Measurements from ENCODE around the gene NUBPL. TPM values are rescaled to one million over a fixed set of nuclear protein-coding genes. Genes with fewer than 3 reads are reported as not detected.
"Not testable (repeated sequence)": the region's sequence is repeated elsewhere in the genome, so short reads cannot be mapped to it uniquely, and the experiment has no call there.

Gene NUBPL
- total RNA-seq, 1 donor from 2014 or later, result 6.3 TPM

GRCh38 chr14:31703056-31703455 is 141.9 kb downstream of the NUBPL start:
- no peak for TF ChIP-seq CTCF (conservative IDR thresholded peaks at IDR 0.05; ENCODE audit: low read depth, low read length)

GRCh38 chr14:31705731-31706130 is 144.5 kb downstream of the NUBPL start:
- no peak overlapping the region for H3K4me3 ChIP-seq (ENCODE audit: low read depth, low read length)
- no peak for TF ChIP-seq CTCF (conservative IDR thresholded peaks at IDR 0.05; ENCODE audit: low read depth, low read length)
- DNase-seq (ENCODE audit: low read depth), result no peak

More at GRCh38 chr14:31703056-31703455, 141.9 kb downstream of the NUBPL start:
- no peak overlapping the region for H3K4me3 ChIP-seq (ENCODE audit: low read depth, low read length)
- no peak for DNase-seq (ENCODE audit: low read depth)

DNA sequence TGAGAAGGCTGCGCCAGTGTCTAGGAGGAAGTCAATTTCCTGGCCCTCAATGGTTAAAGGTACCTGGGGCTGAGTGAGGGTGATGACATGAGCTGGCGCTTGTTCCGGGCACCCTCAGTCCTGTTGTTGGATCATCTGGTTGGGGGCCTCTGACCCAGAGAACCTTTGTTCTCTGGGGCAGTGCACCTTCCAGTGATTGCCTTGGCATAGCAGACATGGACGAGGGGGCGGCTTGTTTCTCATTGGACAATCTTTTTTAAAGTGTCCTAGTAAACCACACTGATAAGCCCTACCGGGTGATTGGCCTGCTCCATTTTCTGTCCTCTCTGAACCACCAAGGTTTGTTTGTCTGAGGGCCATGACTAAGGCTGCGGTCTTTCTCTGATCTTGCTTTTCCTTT is 147.5 kb downstream of the NUBPL start:
- H3K4me3 ChIP-seq (ENCODE audit: low read depth, low read length); DNase-seq (ENCODE audit: low read depth): not testable (repeated sequence)

- DNase-seq (ENCODE audit: low read depth), result no peak
- TF ChIP-seq CTCF (conservative IDR thresholded peaks at IDR 0.05; ENCODE audit: low read depth, low read length), result no peak
- H3K4me3 ChIP-seq (ENCODE audit: low read depth, low read length), result no peak overlapping the region
These were observed 151.3 kb downstream of the NUBPL start for GRCh38 chr14:31712244-31713127.

- H3K4me3 ChIP-seq (ENCODE audit: low read depth, low read length), result no peak overlapping the region
- no peak for DNase-seq (ENCODE audit: low read depth)
- no peak for TF ChIP-seq CTCF (conservative IDR thresholded peaks at IDR 0.05; ENCODE audit: low read depth, low read length)
These were observed 155.0 kb downstream of the NUBPL start for GRCh38 chr14:31716208-31716607.

- H3K4me3 ChIP-seq (ENCODE audit: low read depth, low read length), result no peak overlapping the region
- no peak for DNase-seq (ENCODE audit: low read depth)
- no peak for TF ChIP-seq CTCF (conservative IDR thresholded peaks at IDR 0.05; ENCODE audit: low read depth, low read length)
These were observed 156.3 kb downstream of the NUBPL start for GRCh38 chr14:31717294-31718085.

- H3K4me3 ChIP-seq (ENCODE audit: low read depth, low read length), result no peak overlapping the region
- DNase-seq (ENCODE audit: low read depth), result no peak
- TF ChIP-seq CTCF (conservative IDR thresholded peaks at IDR 0.05; ENCODE audit: low read depth, low read length), result no peak
These were observed 157.4 kb downstream of the NUBPL start for GRCh38 chr14:31718585-31718984.

Data from epithelial cell of proximal tubule (primary cell).